ENCODE data around the gene WWOX.

DNA sequence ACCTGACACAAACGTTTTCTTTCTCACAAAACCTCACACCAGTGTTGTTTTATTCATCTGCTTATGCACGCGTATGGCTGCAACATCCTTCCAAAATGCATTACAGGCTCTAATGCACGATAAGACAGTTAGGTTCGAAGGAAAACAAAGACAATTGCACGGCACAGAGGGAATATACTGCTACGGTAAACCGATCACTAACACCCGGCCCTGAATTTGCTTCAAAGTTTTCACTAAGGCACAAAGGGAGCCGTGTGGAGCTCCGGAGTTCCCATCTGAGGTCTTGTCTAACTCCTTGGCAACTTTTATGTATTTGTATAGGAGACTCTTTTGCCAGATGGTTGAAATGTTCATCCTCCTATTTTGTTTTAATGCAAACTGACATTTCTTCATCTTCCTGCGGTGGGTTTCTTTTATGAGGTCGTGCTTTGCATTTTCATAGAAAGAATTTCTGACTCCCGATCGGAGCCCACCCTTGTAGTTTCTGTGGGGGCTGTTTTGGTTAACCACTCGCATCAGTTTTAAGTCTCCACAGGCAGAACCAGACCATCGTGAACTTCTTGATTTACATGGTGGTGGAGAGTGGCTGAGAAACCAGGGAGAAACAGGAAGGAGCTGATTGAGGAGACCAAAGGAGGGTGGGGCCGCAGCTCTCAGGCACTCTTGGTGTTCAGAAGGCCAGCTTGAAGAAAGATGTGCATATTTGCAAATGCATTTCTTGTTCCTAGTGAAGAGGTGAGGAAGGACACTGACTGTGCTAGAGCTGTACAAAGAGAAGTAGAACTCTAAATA lies 984.2 kb downstream of the WWOX start:
- TF ChIP-seq, protein P1, sequence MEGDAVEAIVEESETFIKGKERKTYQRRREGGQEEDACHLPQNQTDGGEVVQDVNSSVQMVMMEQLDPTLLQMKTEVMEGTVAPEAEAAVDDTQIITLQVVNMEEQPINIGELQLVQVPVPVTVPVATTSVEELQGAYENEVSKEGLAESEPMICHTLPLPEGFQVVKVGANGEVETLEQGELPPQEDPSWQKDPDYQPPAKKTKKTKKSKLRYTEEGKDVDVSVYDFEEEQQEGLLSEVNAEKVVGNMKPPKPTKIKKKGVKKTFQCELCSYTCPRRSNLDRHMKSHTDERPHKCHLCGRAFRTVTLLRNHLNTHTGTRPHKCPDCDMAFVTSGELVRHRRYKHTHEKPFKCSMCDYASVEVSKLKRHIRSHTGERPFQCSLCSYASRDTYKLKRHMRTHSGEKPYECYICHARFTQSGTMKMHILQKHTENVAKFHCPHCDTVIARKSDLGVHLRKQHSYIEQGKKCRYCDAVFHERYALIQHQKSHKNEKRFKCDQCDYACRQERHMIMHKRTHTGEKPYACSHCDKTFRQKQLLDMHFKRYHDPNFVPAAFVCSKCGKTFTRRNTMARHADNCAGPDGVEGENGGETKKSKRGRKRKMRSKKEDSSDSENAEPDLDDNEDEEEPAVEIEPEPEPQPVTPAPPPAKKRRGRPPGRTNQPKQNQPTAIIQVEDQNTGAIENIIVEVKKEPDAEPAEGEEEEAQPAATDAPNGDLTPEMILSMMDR (IDR thresholded peaks at IDR 0.05) = no peak
- TF ChIP-seq NR3C1 (IDR thresholded peaks at IDR 0.05) = no peak
- no peak for TF ChIP-seq CHD2 (IDR thresholded peaks at IDR 0.05; ENCODE audit: low read length, partially characterized antibody)
- no peak for TF ChIP-seq EP300 (IDR thresholded peaks at IDR 0.05)
- TF ChIP-seq POLR2A (IDR thresholded peaks at IDR 0.05; ENCODE audit: low read length) = no peak
- no peak for TF ChIP-seq MAFK (IDR thresholded peaks at IDR 0.05; ENCODE audit: partially characterized antibody)
- no peak for TF ChIP-seq MYC (IDR thresholded peaks at IDR 0.05; ENCODE audit: borderline replicate concordance, low read length)
- no peak for TF ChIP-seq SMC3 (IDR thresholded peaks at IDR 0.05)
- no peak for TF ChIP-seq USF2 (IDR thresholded peaks at IDR 0.05)
- TF ChIP-seq TP53 (CRISPR knock-in tag; IDR thresholded peaks at IDR 0.05) = no peak
- TF ChIP-seq RFX5 (IDR thresholded peaks at IDR 0.05) = no peak
- TF ChIP-seq NFE2L2 (conservative IDR thresholded peaks at IDR 0.05; ENCODE audit: low read length) = no peak
